ENCODE results near the gene LACTBL1.

DNA sequence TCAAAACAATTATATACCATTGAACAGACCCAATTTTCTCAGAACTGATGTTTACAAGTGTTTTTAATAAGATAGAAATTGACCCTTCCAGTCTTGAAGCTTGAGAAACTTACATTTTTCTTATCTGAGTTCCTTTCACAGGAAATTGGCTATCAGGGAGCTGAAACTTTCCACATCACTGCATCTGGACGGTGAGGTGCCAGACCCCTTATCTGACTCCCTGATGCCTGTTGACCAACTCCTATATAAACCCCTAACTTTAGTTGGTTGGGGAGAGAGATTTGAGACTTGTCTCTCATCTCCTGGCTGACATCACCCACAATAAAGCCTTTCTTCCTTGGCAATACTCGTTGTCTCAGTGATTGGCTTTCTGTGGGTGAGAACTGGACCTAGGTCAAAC lies 31.4 kb downstream of the LACTBL1 start:
- no peak for TF ChIP-seq POLR2AphosphoS5 (IDR thresholded peaks at IDR 0.05; ENCODE audit: borderline replicate concordance, low read depth, low read length)
- no peak for TF ChIP-seq EZH2 (IDR thresholded peaks at IDR 0.05)
